DOHH2 (cell line): ENCODE data around the gene ACTN4.
"Not testable (repeated sequence)": the region's sequence is repeated elsewhere in the genome, so short reads cannot be mapped to it uniquely, and the experiment has no call there.

Experiments
- H3F3A ChIP-seq: fragments of 200-600 bp; sonication (generic), shearing (Covaris generic); 2 replicates; pipeline ENCODE4 v1.6.0; 2016; ENCODE audit warnings: antibody characterized with exemption, mild to moderate bottlenecking; ENCODE audit not compliant: control insufficient read depth, insufficient read depth
- H3K27ac ChIP-seq: fragments of 200-600 bp; sonication (generic); 2 replicates; pipeline ENCODE4 v1.5.1; 2014; ENCODE audit warnings: low read depth, mild to moderate bottlenecking, low read length, moderate library complexity
- H3K27me3 ChIP-seq: fragments of 200-600 bp; sonication (generic); 2 replicates; pipeline ENCODE4 v1.6.1; 2014; ENCODE audit warnings: mild to moderate bottlenecking, low read length, mixed read lengths; ENCODE audit not compliant: control insufficient read depth
- H3K36me3 ChIP-seq: fragments of 200-600 bp; sonication (generic); 2 replicates; pipeline ENCODE4 v1.6.1; 2014; ENCODE audit warnings: mild to moderate bottlenecking, low read length, moderate library complexity, mixed read lengths; ENCODE audit not compliant: control insufficient read depth
- H3K4me1 ChIP-seq: fragments of 200-600 bp; sonication (generic); 2 replicates; pipeline ENCODE4 v1.6.1; 2014; ENCODE audit warnings: mild to moderate bottlenecking, low read length, mixed read lengths; ENCODE audit not compliant: control insufficient read depth
- H3K4me2 ChIP-seq: fragments of 200-600 bp; sonication (generic); 2 replicates; pipeline ENCODE4 v1.6.0; 2014; ENCODE audit warnings: mild to moderate bottlenecking, low read length, moderate library complexity
- H3K4me3 ChIP-seq: fragments of 200-600 bp; sonication (generic); 2 replicates; pipeline ENCODE4 v1.5.1; 2014; ENCODE audit warnings: mild to moderate bottlenecking, low read length, mixed read lengths
- H3K79me2 ChIP-seq: fragments of 200-600 bp; sonication (generic); 2 replicates; pipeline ENCODE4 v1.6.1; 2014; ENCODE audit warnings: mild to moderate bottlenecking, low read length, mixed read lengths; ENCODE audit not compliant: control insufficient read depth
- H3K9me2 ChIP-seq: fragments of 200-600 bp; sonication (generic); replicated peaks from 2 replicates; pipeline ENCODE4 v1.6.1; 2014; ENCODE audit warnings: mild to moderate bottlenecking, low read length, mixed read lengths; ENCODE audit not compliant: control insufficient read depth
- H3K9me3 ChIP-seq: fragments of 200-600 bp; sonication (generic); 2 replicates; pipeline ENCODE4 v1.6.1; 2014; ENCODE audit warnings: antibody characterized with exemption, low read length, mixed read lengths; ENCODE audit not compliant: control insufficient read depth, insufficient read depth
- H4K20me1 ChIP-seq: fragments of 200-600 bp; sonication (generic); 2 replicates; pipeline ENCODE4 v1.6.0; 2014; ENCODE audit warnings: low read depth, mild to moderate bottlenecking, antibody characterized with exemption, low read length, moderate library complexity; ENCODE audit not compliant: control insufficient read depth, insufficient read depth
- EZH2phosphoT487 ChIP-seq: fragments of 200-600 bp; sonication (generic); IDR thresholded peaks from 2 replicates; pipeline ENCODE4 v1.6.1; 2017; ENCODE audit warnings: borderline replicate concordance, mild to moderate bottlenecking, antibody characterized with exemption, low read length, moderate library complexity, mixed read lengths
- TF ChIP-seq, protein P1 (sequence below): fragments of 200-600 bp; sonication (generic); IDR thresholded peaks from one replicate; pipeline ENCODE4 v1.5.1; 2014; ENCODE audit warnings: antibody characterized with exemption, mild to moderate bottlenecking, low read depth, low read length; ENCODE audit not compliant: poor library complexity, severe bottlenecking

The ACTN4 gene

DNA sequence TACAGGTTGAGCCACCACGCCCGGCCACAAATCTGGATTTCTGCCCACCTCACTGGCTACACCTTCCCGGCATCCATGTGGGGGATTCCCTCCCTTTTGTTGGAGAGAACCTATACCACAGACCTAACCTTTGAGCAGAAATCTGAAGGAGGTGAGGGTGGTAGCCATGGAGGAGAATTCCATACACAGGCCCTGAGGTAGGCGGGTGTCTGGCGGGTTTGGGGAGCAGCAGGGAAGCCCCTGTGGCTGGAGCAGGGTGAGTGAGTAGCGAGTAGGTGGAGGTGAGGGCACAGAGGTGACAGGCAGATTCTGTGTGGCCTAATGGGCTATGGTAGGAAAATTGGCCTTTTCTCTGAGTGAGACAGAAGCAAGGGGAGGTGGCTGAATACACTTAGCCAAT lies 17.9 kb upstream of the ACTN4 start:
- H3K4me1 ChIP-seq: no peaks in the 10 kb centered on the region
- H3K79me2 ChIP-seq: peaks cover 6% of the 10 kb centered on the region

DNA sequence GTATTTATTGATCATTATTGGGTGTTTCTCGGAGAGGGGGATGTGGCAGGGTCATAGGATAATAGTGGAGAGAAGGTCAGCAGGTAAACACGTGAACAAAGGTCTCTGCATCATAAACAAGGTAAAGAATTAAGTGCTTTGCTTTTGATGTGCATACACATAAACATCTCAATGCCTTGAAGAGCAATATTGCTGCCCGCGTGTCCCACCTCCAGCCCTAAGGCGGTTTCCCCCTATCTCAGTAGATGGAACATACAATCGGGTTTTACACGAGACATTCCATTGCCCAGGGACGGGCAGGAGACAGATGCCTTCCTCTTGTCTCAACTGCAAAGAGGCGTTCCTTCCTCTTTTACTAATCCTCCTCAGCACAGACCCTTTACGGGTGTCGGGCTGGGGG lies 16.1 kb upstream of the ACTN4 start:
- H3K36me3 ChIP-seq: peaks cover 62% of the 10 kb centered on the region
- H3K4me1 ChIP-seq, H3K4me2 ChIP-seq, H4K20me1 ChIP-seq, H3F3A ChIP-seq, H3K9me2 ChIP-seq, H3K27ac ChIP-seq, H3K27me3 ChIP-seq, H3K9me3 ChIP-seq, H3K79me2 ChIP-seq, H3K4me3 ChIP-seq: not testable (repeated sequence)

More for the DNA sequence above, 17.9 kb upstream of the ACTN4 start:
- no peaks in the 10 kb centered on the region for H3K9me3 ChIP-seq
- no peak overlapping the region for H3K4me2 ChIP-seq
- H3K9me2 ChIP-seq: no peaks in the 10 kb centered on the region
- H3K27ac ChIP-seq: no peak overlapping the region
- peaks cover 58% of the 10 kb centered on the region for H3K36me3 ChIP-seq
- H3F3A ChIP-seq: peaks cover 8% of the 10 kb centered on the region
- no peaks in the 10 kb centered on the region for H4K20me1 ChIP-seq
- H3K27me3 ChIP-seq: no peaks in the 10 kb centered on the region
- H3K4me3 ChIP-seq: no peak overlapping the region
- TF ChIP-seq, protein P1, sequence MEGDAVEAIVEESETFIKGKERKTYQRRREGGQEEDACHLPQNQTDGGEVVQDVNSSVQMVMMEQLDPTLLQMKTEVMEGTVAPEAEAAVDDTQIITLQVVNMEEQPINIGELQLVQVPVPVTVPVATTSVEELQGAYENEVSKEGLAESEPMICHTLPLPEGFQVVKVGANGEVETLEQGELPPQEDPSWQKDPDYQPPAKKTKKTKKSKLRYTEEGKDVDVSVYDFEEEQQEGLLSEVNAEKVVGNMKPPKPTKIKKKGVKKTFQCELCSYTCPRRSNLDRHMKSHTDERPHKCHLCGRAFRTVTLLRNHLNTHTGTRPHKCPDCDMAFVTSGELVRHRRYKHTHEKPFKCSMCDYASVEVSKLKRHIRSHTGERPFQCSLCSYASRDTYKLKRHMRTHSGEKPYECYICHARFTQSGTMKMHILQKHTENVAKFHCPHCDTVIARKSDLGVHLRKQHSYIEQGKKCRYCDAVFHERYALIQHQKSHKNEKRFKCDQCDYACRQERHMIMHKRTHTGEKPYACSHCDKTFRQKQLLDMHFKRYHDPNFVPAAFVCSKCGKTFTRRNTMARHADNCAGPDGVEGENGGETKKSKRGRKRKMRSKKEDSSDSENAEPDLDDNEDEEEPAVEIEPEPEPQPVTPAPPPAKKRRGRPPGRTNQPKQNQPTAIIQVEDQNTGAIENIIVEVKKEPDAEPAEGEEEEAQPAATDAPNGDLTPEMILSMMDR: no peak
- no peak for TF ChIP-seq EZH2phosphoT487

DNA sequence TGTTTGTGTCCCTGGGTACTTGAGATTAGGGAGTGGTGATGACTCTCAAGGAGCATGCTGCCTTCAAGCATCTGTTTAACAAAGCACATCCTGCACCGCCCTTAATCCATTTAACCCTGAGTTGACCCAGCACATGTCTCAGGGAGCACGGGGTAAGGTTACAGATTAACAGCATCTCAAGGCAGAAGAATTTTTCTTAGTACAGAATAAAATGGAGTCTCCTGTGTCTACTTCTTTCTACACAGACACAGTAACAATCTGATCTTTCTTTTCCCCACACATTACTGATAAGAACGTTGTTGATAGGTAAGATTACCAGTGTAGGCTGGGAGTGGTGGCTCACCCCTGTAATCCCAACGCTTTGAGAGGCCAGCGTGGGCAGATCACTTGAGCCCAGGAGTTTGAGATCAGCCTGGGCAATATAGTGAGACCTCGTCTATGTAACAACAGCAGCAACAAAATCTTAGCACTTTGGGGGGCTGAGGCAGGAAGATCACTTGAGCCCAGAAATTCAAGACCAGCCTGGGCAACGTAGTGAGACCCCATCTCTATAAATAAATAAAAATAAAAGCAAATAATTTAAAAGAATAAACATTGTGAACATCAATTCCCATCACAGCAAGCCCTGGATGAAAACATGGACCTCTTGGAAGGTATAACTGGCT lies 15.5 kb upstream of the ACTN4 start:
- not testable (repeated sequence) for H3K9me2 ChIP-seq, H3F3A ChIP-seq, H3K4me3 ChIP-seq, H3K27ac ChIP-seq, H3K9me3 ChIP-seq, H3K4me2 ChIP-seq, H3K27me3 ChIP-seq, H3K79me2 ChIP-seq, H4K20me1 ChIP-seq
- Histone ChIP-seq H3K4me1 (peaks cover 13% of the 10 kb centered on the region), H3K36me3 (peaks cover 64% of the 10 kb centered on the region)

DNA sequence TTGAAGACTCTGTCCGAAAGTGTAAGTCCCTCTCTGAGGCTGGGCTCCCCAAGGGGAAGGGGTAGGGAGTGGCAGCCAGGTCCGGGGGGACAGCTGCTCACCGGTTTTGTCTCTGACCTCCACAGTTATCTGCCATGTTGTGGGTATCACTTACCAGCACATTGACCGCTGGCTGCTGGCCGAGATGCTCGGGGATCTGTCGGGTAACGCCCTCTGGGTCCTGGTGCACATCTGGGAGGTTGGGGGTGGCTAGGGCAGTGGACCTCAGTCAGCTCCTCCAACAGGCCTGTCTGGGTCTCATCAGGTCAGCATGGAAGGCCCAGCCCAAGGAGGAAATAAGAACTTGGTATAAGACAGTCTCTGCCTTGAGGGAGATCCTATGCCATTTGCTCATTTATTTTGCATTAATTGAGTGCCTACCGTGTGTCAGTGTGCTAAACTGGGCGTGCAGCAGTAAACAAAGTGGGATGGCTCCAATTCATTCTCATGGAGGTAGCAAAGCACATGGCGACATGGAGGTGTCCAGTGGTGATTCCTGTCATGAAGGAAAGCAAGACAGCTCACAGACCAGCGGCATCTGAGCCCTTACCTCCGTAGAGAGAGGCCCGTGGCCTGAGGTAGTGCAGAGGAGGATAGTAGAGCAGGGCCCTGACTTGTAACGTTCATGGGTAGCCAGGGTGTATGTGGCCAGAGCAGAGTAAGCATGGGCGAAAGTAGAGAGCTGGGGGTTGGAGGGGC lies 14.8 kb upstream of the ACTN4 start:
- H3K79me2 ChIP-seq: no peaks in the 10 kb centered on the region
- peaks cover 17% of the 10 kb centered on the region for H3K4me1 ChIP-seq
- no peak overlapping the region for H3K4me2 ChIP-seq
- H4K20me1 ChIP-seq: no peaks in the 10 kb centered on the region
- H3K27ac ChIP-seq: no peak overlapping the region
- peaks cover 60% of the 10 kb centered on the region for H3K36me3 ChIP-seq
- no peaks in the 10 kb centered on the region for H3K9me3 ChIP-seq
- TF ChIP-seq EZH2phosphoT487: no peak
- TF ChIP-seq, protein P1: no peak
- peaks cover 8% of the 10 kb centered on the region for H3F3A ChIP-seq
- H3K9me2 ChIP-seq: no peaks in the 10 kb centered on the region
- no peaks in the 10 kb centered on the region for H3K27me3 ChIP-seq
- H3K4me3 ChIP-seq: no peak overlapping the region
